ENCODE data around the gene CARM1.
"Not testable (repeated sequence)": the region's sequence is repeated elsewhere in the genome, so short reads cannot be mapped to it uniquely, and the experiment has no call there.

CARM1 gene

DNA sequence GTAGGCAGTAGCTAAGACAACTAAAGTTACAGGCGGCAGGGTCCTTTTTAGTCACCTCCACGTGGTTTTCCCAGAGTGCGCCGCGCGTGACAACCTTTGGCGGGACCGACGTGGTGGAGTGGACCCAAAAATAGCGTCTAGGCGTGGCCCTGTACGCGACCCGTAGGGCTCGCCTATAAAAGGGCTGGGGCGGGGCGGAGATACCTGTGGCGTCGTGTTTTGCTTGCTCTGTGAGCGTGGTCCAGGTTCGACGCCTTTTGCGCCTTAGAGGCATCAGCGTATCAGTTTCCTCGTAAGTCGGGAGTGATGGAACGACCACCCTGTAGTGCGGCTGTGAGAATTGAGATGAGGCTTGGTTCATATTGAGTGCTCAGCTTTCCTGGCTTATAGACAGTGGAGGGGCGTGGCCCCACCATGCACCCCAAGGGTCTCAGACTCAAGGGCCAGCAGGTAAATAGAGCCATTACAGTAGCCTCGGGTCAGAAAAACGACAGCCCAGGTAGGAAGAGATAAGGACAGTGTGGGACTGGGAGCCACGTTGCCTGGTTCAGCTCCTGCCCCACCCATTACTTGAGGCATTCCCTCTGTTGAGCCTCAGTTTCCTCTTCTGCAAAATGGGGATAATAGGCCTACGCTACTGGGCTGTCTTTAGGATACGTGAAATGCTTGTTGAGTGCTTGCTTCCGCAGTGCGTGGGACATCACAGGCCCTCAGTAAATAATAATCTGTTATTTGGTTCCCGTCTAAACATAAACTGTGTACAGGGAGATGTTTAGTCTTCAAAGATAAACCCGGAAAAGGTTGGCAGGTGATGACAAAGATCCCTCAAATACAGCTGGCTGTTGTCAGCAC is 34.6 kb upstream of the CARM1 start:
- Histone ChIP-seq H3K9me2 (replicated peaks; ENCODE audit: low read depth, low read length) (no peaks in the 10 kb centered on the region), H3K9me3 (ENCODE audit: insufficient read depth, low read depth, low read length) (no peaks in the 10 kb centered on the region), H3K4me1 (ENCODE audit: insufficient read depth, low read length, poor library complexity, severe bottlenecking) (peaks cover 14% of the 10 kb centered on the region), H4K20me1 (ENCODE audit: insufficient read depth, low read length, poor library complexity, severe bottlenecking) (peaks cover 7% of the 10 kb centered on the region), H3K79me2 (ENCODE audit: insufficient read depth, low read length) (no peaks in the 10 kb centered on the region; the same call in none of the 2 replicates), H3K9ac (ENCODE audit: low read depth, low read length, poor library complexity, severe bottlenecking) (peak overlapping the region; percentile 83), H3K36me3 (ENCODE audit: insufficient read depth, low read length) (peaks cover 18% of the 10 kb centered on the region; the same call in 1 of the 2 replicates), H3K27me3 (ENCODE audit: insufficient read depth, low read length, poor library complexity, severe bottlenecking) (no peaks in the 10 kb centered on the region), H2AFZ (ENCODE audit: low read length) (peak overlapping the region; percentile 79), H3K4me2 (ENCODE audit: low read depth, low read length, poor library complexity, severe bottlenecking) (peak overlapping the region; percentile 80), H3F3A (ENCODE audit: low read depth) (no peaks in the 10 kb centered on the region; the same call in 1 of the 2 replicates), H3K4me3 (ENCODE audit: low read length, poor library complexity, severe bottlenecking) (peak overlapping the region; percentile 76)
- no peak for TF ChIP-seq EZH2phosphoT487 (IDR thresholded peaks at IDR 0.05; ENCODE audit: borderline replicate concordance)
- TF ChIP-seq, protein P1, sequence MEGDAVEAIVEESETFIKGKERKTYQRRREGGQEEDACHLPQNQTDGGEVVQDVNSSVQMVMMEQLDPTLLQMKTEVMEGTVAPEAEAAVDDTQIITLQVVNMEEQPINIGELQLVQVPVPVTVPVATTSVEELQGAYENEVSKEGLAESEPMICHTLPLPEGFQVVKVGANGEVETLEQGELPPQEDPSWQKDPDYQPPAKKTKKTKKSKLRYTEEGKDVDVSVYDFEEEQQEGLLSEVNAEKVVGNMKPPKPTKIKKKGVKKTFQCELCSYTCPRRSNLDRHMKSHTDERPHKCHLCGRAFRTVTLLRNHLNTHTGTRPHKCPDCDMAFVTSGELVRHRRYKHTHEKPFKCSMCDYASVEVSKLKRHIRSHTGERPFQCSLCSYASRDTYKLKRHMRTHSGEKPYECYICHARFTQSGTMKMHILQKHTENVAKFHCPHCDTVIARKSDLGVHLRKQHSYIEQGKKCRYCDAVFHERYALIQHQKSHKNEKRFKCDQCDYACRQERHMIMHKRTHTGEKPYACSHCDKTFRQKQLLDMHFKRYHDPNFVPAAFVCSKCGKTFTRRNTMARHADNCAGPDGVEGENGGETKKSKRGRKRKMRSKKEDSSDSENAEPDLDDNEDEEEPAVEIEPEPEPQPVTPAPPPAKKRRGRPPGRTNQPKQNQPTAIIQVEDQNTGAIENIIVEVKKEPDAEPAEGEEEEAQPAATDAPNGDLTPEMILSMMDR (conservative IDR thresholded peaks at IDR 0.05; ENCODE audit: low read length) = no peak

DNA sequence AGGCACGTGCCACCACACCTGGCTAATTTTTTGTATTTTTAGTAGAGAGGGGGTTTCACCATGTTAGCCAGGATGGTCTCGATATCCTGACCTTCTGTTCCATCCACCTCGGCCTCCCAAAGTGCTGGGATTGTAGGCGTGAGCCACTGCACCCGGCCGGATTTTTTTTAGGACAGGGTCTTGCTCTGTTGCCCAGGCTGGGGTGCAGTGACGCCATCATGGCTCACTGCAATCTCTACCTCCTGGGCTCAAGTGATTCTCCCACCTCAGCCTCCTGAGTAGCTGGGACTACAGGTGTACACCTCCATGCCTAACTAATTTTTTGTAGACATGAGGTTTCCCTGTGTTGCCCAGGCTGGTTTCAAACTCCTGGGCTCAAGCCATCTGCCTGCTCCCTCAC is 33.7 kb upstream of the CARM1 start:
- H3K9me2 ChIP-seq (replicated peaks; ENCODE audit: low read depth, low read length); H3K27me3 ChIP-seq (ENCODE audit: insufficient read depth, low read length, poor library complexity, severe bottlenecking); H3K9me3 ChIP-seq (ENCODE audit: insufficient read depth, low read depth, low read length); H3K79me2 ChIP-seq (ENCODE audit: insufficient read depth, low read length); H3K36me3 ChIP-seq (ENCODE audit: insufficient read depth, low read length); H3K4me2 ChIP-seq (ENCODE audit: low read depth, low read length, poor library complexity, severe bottlenecking); H3K4me3 ChIP-seq (ENCODE audit: low read length, poor library complexity, severe bottlenecking); H2AFZ ChIP-seq (ENCODE audit: low read length); H3F3A ChIP-seq (ENCODE audit: low read depth); H4K20me1 ChIP-seq (ENCODE audit: insufficient read depth, low read length, poor library complexity, severe bottlenecking); H3K9ac ChIP-seq (ENCODE audit: low read depth, low read length, poor library complexity, severe bottlenecking): not testable (repeated sequence)
- peaks cover 14% of the 10 kb centered on the region for H3K4me1 ChIP-seq (ENCODE audit: insufficient read depth, low read length, poor library complexity, severe bottlenecking)

DNA sequence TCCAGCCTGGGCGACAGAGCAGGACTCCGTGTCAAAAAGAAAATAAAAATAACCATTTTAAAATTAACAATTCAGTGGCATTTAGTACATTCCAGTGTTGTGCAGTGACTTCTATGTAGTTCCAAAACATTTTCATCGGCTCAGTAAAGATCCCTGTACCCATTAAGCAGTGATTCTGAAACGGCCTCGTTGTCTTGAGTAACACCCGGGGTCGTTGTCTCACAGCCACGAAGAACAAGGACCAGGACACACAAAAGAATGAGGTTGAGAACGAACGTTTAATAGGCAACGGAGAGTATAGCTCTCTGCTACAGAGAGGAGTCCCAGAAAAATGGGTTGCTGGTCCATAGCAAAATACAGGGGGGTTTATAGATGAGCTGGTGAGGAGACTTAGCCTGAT is 33.0 kb upstream of the CARM1 start:
- H3K9ac ChIP-seq (ENCODE audit: low read depth, low read length, poor library complexity, severe bottlenecking) = no peak overlapping the region
- H3K9me2 ChIP-seq (replicated peaks; ENCODE audit: low read depth, low read length) = no peaks in the 10 kb centered on the region
- TF ChIP-seq, protein P1 (conservative IDR thresholded peaks at IDR 0.05; ENCODE audit: low read length) = no peak
- no peak for TF ChIP-seq EZH2phosphoT487 (IDR thresholded peaks at IDR 0.05; ENCODE audit: borderline replicate concordance)
- peaks cover 7% of the 10 kb centered on the region for H4K20me1 ChIP-seq (ENCODE audit: insufficient read depth, low read length, poor library complexity, severe bottlenecking)
- H3K4me2 ChIP-seq (ENCODE audit: low read depth, low read length, poor library complexity, severe bottlenecking) = no peak overlapping the region
- H3K9me3 ChIP-seq (ENCODE audit: insufficient read depth, low read depth, low read length) = no peaks in the 10 kb centered on the region
- no peaks in the 10 kb centered on the region; the same call in 1 of the 2 replicates for H3F3A ChIP-seq (ENCODE audit: low read depth)
- H3K27me3 ChIP-seq (ENCODE audit: insufficient read depth, low read length, poor library complexity, severe bottlenecking) = no peaks in the 10 kb centered on the region
- no peak overlapping the region for H2AFZ ChIP-seq (ENCODE audit: low read length)
- H3K4me1 ChIP-seq (ENCODE audit: insufficient read depth, low read length, poor library complexity, severe bottlenecking) = peaks cover 14% of the 10 kb centered on the region
- H3K4me3 ChIP-seq (ENCODE audit: low read length, poor library complexity, severe bottlenecking) = no peak overlapping the region
- H3K79me2 ChIP-seq (ENCODE audit: insufficient read depth, low read length) = no peaks in the 10 kb centered on the region; the same call in none of the 2 replicates
- H3K36me3 ChIP-seq (ENCODE audit: insufficient read depth, low read length) = peaks cover 3% of the 10 kb centered on the region; the same call in 1 of the 2 replicates
